K562 (cell line): ENCODE data around the gene POU2F1. TPM values are rescaled to one million over a fixed set of nuclear protein-coding genes. Genes with fewer than 3 reads are reported as not detected.
A peak's percentile ranks its signal among the peaks of the same experiment; 100 is the strongest.

Experiments
- ATF2 ChIP-seq: sonication (generic); formaldehyde crosslinking; IDR thresholded peaks from 2 replicates; pipeline ENCODE4 v1.8.1; 2022; ENCODE audit warnings: missing genetic modification reagents
- BRF1 ChIP-seq: IDR thresholded peaks from 3 replicates; pipeline ENCODE4 v1.6.1; 2011; ENCODE audit warnings: borderline replicate concordance, mild to moderate bottlenecking; ENCODE audit not compliant: insufficient read length; ENCODE audit errors: extremely low read depth
- CCAR2 ChIP-seq: fragments of 200-400 bp; formaldehyde crosslinking; IDR thresholded peaks from 2 replicates; pipeline ENCODE4 v1.6.1; 2017; ENCODE audit warnings: mild to moderate bottlenecking, low read depth, low read length
- ELK1 ChIP-seq: sonication (generic); formaldehyde crosslinking; IDR thresholded peaks from 2 replicates; pipeline ENCODE4 v1.8.1; 2022; ENCODE audit warnings: missing genetic modification reagents
- FOXP1 ChIP-seq: sonication (generic); formaldehyde crosslinking; IDR thresholded peaks from 2 replicates; pipeline ENCODE4 v1.8.0; 2022; ENCODE audit warnings: mild to moderate bottlenecking, missing genetic modification reagents
- HNRNPUL1 ChIP-seq: fragments of 200-400 bp; formaldehyde crosslinking; IDR thresholded peaks from 2 replicates; pipeline ENCODE4 v1.6.1; 2017; ENCODE audit warnings: low read length
- MEF2D ChIP-seq: conservative IDR thresholded peaks from 2 replicates; pipeline ENCODE4 v1.6.1; 2016; ENCODE audit warnings: low read depth, missing genetic modification characterization, missing compliant biosample characterization
- MEIS2 ChIP-seq: fragments of 450-650 bp; IDR thresholded peaks from 2 replicates; pipeline ENCODE4 v1.6.1; 2014; ENCODE audit warnings: mild to moderate bottlenecking; ENCODE audit not compliant: partially characterized antibody
- NCOA1 ChIP-seq: fragments of 450-650 bp; IDR thresholded peaks from 2 replicates; pipeline ENCODE4 v1.6.1; 2016; ENCODE audit warnings: low read depth
- PYGO2 ChIP-seq: fragments of 450-650 bp; IDR thresholded peaks from 2 replicates; pipeline ENCODE4 v1.6.1; 2016; ENCODE audit warnings: mild to moderate bottlenecking, missing genetic modification characterization, moderate library complexity, missing compliant biosample characterization
- RBBP5 ChIP-seq: fragments of 200-600 bp; sonication (generic); IDR thresholded peaks from 2 replicates; pipeline ENCODE4 v1.6.1; 2012; ENCODE audit warnings: borderline replicate concordance, mild to moderate bottlenecking, low read length, control low read depth, inconsistent platforms; ENCODE audit not compliant: insufficient read depth, poor library complexity, severe bottlenecking
- SMAD4 ChIP-seq: fragments of 250-450 bp; sonication (Bioruptor Pico); conservative IDR thresholded peaks from 2 replicates; pipeline ENCODE4 v1.8.0; 2021; ENCODE audit warnings: inconsistent platforms, mild to moderate bottlenecking, moderate library complexity
- STAT5B ChIP-seq: fragments of 250-450 bp; sonication (Bioruptor Pico); IDR thresholded peaks from 2 replicates; pipeline ENCODE4 v1.8.0; 2021; ENCODE audit warnings: mild to moderate bottlenecking, inconsistent platforms
- TFAM ChIP-seq: fragments of 250-450 bp; sonication (Bioruptor Pico); conservative IDR thresholded peaks from 2 replicates; pipeline ENCODE4 v1.5.0; 2021; ENCODE audit warnings: mild to moderate bottlenecking, moderate library complexity
- ZKSCAN3 ChIP-seq: fragments of 250-450 bp; sonication (Bioruptor Pico); IDR thresholded peaks from 2 replicates; pipeline ENCODE4 v1.4.0; 2020
- ZNF140 ChIP-seq: fragments of 250-450 bp; sonication (Bioruptor Pico); IDR thresholded peaks from 2 replicates; pipeline ENCODE4 v1.8.0; 2021; ENCODE audit warnings: moderate library complexity, mild to moderate bottlenecking, inconsistent platforms
- polyA plus RNA-seq, 8 experiments: library from polyadenylated mRNA; depleted of rRNA in 4 of 8; stranded (reverse) in 5 of 8; unstranded in 3 of 8; fragments of >200 nt; fragmentation: Nextera tagmentation in 2 of 8; fragmentation: Illumina TruSeq in 1 of 8; extraction: Ambion mirVana in 2 of 8; extraction: Trizol in 1 of 8; gene quantifications; 2 replicates each; pipeline versions ENCODE4 v1.2.1 to v1.2.3, GENCODE V29; 2011 to 2014; ENCODE audit warnings: inconsistent platforms in 1 of 8, missing spikeins in 1 of 8
- total RNA-seq, 7 experiments: library from RNA; depleted of rRNA in 6 of 7; stranded (reverse); fragments of >200 nt in 6 of 7; fragmentation: Illumina TruSeq in 2 of 7; extraction: Trizol in 2 of 7; gene quantifications; 2 replicates each; pipeline versions ENCODE4 v1.2.1 to v1.2.3, GENCODE V29; 2011 to 2021; ENCODE audit warnings: low replicate concordance in 1 of 7
- TF ChIP-seq, protein P1 (sequence below): sonication (generic); formaldehyde crosslinking; IDR thresholded peaks from 2 replicates; pipeline ENCODE4 v1.8.0; 2022; ENCODE audit warnings: mild to moderate bottlenecking, missing genetic modification reagents
- TF ChIP-seq, protein P2 (sequence below): fragments of 450-650 bp; formaldehyde crosslinking; IDR thresholded peaks from 2 replicates; pipeline ENCODE4 v1.4.0; 2022; ENCODE audit warnings: mild to moderate bottlenecking, moderate library complexity
- TF ChIP-seq, protein P3 (sequence below): sonication (generic); formaldehyde crosslinking; IDR thresholded peaks from 2 replicates; pipeline ENCODE4 v1.8.1; 2023; ENCODE audit warnings: missing genetic modification reagents, mild to moderate bottlenecking, borderline replicate concordance

The POU2F1 gene
- total and polyA plus RNA-seq, 9 of the 15 experiments (the other 6 are each of a cell fraction or from before 2014, with no cell fraction given) = 2.6 to 22.3 (median 8.8) TPM

DNA sequence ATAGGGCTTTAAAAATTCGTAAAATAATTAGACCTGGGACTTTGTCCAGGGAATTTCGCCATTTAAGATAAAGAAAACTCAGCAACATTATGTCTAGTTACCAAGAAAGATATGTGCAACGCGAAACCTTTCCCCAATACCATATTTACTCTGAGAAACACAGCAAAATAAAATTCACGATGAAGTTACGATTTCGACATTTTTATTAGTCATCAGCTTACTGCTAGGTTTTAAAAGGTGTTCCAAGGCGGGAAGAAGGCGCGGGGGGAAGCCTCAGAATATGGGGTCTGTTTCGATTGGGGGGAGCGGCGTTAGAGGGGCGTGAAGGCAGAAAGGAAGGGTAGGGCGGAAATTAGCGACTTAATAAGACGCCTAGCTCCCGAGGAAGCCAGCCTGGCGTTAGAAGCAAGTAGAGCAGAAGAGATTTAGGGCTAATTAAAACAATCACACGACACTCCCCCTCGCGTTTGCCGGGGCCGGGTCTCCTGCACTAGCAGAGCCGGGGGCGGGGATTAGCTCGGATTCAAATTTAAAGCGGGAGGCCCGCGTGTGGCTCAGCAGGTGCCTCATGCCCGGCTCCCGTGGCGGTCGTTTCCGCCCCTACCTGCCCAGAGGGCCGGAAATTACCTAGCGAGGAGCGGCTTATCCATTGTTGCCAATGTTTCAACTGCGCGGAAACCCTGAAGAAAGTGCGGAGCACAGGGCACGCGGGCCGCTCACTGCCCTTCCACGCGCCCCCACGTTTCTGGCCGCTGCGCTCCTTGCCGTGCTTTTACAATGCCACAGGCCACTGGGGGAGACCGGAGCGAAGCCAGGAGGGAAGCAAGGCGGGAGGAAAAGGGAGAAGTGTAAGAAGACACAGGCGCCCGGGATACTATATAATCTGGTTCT is 795 bp upstream of the POU2F1 start (continued):
- TF ChIP-seq ELK1 = no peak
- peak; percentile 56 for TF ChIP-seq RBBP5
- no peak for TF ChIP-seq MEIS2
- TF ChIP-seq ZNF140 (CRISPR knock-in tag) = no peak
- TF ChIP-seq, protein P1, sequence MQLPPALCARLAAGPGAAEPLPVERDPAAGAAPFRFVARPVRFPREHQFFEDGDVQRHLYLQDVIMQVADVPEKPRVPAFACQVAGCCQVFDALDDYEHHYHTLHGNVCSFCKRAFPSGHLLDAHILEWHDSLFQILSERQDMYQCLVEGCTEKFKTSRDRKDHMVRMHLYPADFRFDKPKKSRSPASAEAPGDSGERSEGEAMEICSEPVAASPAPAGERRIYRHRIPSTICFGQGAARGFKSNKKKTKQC (CRISPR knock-in tag) = peak; percentile 98
- TF ChIP-seq FOXP1 (CRISPR knock-in tag) = peak; percentile 98
- no peak for TF ChIP-seq BRF1
- peak; percentile 60; the same call in 1 of the 2 replicates for TF ChIP-seq SMAD4
- TF ChIP-seq, protein P2, sequence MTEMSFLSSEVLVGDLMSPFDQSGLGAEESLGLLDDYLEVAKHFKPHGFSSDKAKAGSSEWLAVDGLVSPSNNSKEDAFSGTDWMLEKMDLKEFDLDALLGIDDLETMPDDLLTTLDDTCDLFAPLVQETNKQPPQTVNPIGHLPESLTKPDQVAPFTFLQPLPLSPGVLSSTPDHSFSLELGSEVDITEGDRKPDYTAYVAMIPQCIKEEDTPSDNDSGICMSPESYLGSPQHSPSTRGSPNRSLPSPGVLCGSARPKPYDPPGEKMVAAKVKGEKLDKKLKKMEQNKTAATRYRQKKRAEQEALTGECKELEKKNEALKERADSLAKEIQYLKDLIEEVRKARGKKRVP = peak; percentile 59
- TF ChIP-seq PYGO2 (tag) = no peak
- no peak for TF ChIP-seq STAT5B (CRISPR knock-in tag)
- TF ChIP-seq ATF2 (CRISPR knock-in tag) = no peak
- TF ChIP-seq MEF2D (tag) = no peak
- no peak for TF ChIP-seq TFAM (CRISPR knock-in tag)
- TF ChIP-seq HNRNPUL1 = no peak
- no peak for TF ChIP-seq CCAR2
- no peak for TF ChIP-seq NCOA1
- TF ChIP-seq ZKSCAN3 (CRISPR knock-in tag) = no peak
- TF ChIP-seq, protein P3, sequence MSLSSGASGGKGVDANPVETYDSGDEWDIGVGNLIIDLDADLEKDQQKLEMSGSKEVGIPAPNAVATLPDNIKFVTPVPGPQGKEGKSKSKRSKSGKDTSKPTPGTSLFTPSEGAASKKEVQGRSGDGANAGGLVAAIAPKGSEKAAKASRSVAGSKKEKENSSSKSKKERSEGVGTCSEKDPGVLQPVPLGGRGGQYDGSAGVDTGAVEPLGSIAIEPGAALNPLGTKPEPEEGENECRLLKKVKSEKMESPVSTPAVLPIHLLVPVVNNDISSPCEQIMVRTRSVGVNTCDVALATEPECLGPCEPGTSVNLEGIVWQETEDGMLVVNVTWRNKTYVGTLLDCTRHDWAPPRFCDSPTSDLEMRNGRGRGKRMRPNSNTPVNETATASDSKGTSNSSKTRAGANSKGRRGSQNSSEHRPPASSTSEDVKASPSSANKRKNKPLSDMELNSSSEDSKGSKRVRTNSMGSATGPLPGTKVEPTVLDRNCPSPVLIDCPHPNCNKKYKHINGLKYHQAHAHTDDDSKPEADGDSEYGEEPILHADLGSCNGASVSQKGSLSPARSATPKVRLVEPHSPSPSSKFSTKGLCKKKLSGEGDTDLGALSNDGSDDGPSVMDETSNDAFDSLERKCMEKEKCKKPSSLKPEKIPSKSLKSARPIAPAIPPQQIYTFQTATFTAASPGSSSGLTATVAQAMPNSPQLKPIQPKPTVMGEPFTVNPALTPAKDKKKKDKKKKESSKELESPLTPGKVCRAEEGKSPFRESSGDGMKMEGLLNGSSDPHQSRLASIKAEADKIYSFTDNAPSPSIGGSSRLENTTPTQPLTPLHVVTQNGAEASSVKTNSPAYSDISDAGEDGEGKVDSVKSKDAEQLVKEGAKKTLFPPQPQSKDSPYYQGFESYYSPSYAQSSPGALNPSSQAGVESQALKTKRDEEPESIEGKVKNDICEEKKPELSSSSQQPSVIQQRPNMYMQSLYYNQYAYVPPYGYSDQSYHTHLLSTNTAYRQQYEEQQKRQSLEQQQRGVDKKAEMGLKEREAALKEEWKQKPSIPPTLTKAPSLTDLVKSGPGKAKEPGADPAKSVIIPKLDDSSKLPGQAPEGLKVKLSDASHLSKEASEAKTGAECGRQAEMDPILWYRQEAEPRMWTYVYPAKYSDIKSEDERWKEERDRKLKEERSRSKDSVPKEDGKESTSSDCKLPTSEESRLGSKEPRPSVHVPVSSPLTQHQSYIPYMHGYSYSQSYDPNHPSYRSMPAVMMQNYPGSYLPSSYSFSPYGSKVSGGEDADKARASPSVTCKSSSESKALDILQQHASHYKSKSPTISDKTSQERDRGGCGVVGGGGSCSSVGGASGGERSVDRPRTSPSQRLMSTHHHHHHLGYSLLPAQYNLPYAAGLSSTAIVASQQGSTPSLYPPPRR (CRISPR knock-in tag) = no peak
